ENCODE data around the gene PPP2R2D.

GRCh38 chr10:131900350-131901152 is at the start of gene PPP2R2D:
- TF ChIP-seq CTCF (conservative IDR thresholded peaks at IDR 0.05 in 1 of 2, IDR thresholded peaks at IDR 0.05 in 1 of 2; ENCODE audit: extremely low read depth in 1 of 2, insufficient read depth in 1 of 2, low read depth in 1 of 2, low read length in 2 of 2): no peak
- TF ChIP-seq EZH2 (IDR thresholded peaks at IDR 0.05; ENCODE audit: borderline replicate concordance, low read length): no peak
